GM21447 (cell line): Measurements from ENCODE around the gene DIPK1B.

Experiments used
- ATAC-seq: cut with Tn5 transposase; IDR thresholded peaks from one replicate; pipeline ENCODE4 v1.9.1; 2021; ENCODE audit not compliant: unreplicated experiment

DIPK1B gene

GRCh38 chr9:136673088-136673974 is 39.0 kb upstream of the DIPK1B start:
- no peak for ATAC-seq

DNA sequence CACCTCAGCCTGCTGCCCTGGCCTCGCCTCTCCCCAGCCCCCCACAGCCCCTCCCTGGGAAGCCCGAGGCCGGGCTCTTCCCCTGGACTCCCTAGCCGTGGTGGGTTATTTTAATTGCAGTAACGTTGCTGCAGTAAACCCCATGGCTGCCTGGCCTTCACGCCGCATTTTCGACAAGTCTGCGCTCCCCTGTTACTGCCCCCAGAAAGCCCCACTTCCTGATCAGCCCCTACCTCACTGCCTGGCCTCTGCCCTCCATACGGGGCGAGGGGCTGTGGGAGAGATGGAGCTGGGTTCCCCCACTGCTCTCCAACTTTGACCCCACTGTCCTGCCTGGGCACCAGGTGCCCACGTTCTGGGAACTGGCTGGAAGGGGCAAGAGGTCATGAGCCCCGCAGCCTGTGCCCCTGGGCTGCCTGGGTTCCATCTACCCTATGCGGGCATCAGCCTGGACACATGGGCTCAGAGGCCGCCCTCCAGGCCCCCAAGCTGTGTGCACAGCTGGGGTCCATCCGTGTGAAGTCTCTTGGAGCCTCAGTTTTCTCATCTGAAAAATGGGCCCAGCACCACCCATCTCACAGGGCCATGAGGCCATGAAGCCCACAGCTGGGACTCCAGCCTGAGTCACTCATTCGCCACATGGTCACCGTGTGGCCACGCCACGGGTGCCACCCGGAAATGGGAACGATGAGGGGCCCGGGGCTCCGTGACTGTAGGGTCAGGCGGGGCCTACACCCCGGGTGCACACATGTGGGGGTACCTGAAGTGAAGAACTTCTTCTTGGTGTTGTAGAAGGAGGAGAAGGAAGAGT is 38.2 kb upstream of the DIPK1B start:
- ATAC-seq, result no peak

GRCh38 chr9:136674786-136675349 is 37.5 kb upstream of the DIPK1B start:
- ATAC-seq, result no peak

DNA sequence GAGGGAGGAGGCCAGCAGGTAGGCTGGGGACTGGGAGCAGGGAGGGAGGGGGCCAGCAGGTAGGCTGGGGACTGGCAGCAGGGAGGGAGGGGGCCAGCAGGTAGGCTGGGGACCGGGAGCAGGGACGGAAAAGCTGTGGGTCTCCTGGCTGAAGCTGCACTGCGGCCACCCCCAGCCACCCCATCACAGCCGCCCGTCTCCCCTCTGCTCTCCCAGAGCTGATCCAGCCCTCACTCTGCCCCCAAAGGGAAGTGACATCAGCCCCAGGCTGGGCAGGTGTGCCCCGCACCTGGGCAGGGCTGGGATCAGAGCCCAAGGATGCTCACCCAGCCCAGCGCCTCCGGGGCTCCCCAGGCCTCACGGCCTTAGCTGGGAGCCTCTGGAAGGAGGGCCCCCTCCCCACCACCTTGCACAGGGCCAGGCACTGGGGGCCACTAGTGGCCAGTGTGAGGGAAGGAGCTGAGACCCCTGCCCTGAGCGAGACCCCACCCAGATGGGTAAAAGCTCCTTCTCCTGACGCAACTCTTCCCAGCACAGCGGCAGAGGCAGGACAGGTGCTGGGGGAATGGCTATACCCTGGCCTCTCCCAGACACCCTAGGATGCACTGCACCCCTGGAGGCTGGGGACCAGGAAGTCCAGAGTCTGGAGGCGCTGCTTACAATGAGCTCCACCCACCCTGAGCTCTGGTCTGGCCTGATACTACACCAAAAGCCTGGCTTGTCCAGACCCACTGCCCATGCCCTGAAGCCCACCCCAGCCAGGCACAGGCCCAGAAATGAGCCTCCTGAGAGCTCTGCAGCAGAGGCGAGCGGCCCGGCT is 36.7 kb upstream of the DIPK1B start:
- ATAC-seq, result no peak

DNA sequence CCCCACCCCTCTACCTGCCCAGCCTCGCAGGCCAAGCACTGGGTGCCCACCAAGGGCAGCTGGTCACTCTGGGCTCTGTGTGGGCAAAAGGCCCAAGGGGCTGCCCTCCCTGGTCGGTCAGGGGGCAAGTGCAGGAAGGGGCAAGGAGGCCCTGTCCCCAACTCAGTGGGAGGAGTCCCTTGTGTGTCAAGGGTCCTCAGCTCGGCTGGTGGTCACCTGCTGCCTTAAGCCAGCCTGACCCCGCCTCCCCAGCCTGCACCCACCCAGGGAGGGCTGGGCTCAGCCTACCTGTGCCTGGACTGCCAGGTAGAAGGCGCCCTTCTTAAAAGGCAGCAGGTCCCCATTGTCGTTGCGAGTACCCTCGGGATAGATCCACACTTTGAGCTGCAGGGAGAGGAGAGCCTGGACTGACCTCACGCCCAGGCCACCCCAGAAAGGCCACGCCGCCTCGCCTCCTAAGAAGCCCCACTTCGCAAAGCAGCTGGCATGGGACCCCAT is 36.0 kb upstream of the DIPK1B start:
- ATAC-seq, result no peak

GRCh38 chr9:136676920-136677686 is 35.3 kb upstream of the DIPK1B start:
- ATAC-seq, result no peak

GRCh38 chr9:136678034-136678433 is 34.3 kb upstream of the DIPK1B start:
- no peak for ATAC-seq

- ATAC-seq, result no peak
Observed at GRCh38 chr9:136678624-136679023, 33.7 kb upstream of the DIPK1B start.

GRCh38 chr9:136679431-136679941 is 32.9 kb upstream of the DIPK1B start:
- no peak for ATAC-seq

- no peak for ATAC-seq
Observed at GRCh38 chr9:136681029-136681428, 31.3 kb upstream of the DIPK1B start.

DNA sequence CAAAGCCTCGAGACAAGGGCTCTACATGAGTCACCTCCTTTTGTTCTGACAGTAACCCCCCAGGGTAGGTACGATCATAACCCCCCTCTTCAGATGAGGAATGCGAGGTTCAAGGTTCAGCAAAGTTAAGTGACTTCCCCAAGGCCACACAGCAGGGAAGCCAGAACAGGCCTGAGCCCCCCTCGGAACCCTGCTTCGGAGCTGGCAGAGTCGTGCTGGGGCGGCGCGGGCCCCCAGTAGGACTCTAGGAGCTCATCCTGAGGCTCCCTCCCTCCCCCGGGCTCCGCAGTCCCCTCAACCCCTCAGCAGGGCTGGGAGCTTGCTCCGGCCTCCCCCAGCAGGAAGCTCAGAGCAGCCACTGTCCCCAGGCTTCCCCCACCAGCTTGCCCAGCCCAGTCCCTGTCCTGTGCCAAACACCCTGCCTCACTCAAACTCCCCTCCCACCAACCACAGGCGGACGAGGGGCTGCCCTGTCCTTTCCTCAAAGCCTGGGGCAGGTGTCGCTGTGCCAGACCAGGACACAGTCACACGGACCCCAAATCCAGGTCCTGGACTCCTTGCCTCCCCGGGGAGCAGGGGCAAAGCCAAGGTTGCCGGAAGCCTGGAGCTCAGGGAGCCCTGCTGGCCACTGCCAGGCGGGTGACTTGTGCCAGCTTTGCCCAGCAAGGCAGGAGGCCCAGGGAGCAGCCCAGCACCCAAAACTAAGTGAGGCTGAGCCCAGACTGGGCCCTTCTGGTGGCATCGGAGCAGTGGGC is 30.2 kb upstream of the DIPK1B start:
- ATAC-seq, result no peak

- ATAC-seq, result no peak
Observed at GRCh38 chr9:136682710-136683109, 29.7 kb upstream of the DIPK1B start.

GRCh38 chr9:136683173-136683745 is 29.1 kb upstream of the DIPK1B start:
- ATAC-seq, result no peak

GRCh38 chr9:136683755-136684154 is 28.6 kb upstream of the DIPK1B start:
- no peak for ATAC-seq

DNA sequence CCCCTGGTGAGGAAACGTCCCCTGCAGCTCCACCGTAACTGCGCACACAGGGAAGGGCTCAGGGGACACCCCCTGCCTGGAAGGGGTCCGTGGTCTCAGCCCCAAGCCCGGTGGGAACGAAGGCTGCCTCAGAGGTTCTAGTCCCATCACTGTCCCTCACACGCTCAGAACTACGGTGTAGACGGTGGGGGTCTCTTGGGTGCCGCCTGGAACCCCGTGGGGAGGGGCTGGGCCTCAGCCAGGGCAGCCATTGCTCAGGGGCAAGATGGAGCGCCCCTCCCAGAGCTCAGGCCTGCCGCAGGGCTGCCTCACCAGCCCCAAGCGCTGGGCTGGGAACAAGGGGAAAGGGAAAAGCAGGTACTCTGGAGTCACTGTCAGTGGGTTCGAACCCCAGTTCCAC is 28.0 kb upstream of the DIPK1B start:
- no peak for ATAC-seq

DNA sequence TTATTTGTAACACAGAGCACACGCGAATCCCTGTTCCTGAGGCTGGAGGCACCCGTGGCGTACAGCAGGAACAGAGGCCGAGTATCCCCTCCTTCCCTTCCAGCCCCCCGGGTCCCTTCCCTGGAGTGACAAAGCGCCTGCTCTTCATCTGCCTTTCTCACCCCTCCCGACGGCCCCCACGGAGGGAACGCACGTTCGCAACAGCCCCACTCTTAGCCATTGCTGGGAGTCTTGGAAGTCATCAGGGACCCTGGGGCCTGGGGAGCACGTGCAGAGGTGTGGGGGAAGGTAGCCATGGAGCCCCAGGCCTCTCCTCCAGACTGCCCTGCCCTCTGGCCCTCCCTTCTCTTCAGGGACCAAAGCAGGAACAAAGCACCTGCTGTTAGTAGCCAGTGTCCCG is 27.6 kb upstream of the DIPK1B start:
- no peak for ATAC-seq

DNA sequence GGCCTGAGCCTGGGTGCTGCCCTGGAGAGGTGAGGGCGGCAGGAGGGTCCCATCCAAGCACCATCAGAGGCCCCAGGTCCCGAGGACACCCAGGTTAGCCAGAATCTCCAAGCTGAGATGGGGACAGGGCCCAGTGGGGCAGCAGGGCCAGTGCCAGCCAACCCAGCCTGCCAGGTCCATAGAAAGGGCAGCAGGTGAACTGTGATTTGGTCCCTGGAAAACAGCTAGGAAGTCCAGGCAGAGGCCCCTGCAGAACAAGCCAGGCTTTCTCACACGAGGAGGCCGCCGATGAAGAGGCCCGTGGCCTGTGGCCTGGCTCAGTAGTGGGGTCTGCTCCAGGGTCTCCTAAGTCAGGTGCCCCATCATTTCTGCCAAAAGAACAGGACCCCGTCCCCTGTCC is 27.2 kb upstream of the DIPK1B start:
- ATAC-seq, result no peak

DNA sequence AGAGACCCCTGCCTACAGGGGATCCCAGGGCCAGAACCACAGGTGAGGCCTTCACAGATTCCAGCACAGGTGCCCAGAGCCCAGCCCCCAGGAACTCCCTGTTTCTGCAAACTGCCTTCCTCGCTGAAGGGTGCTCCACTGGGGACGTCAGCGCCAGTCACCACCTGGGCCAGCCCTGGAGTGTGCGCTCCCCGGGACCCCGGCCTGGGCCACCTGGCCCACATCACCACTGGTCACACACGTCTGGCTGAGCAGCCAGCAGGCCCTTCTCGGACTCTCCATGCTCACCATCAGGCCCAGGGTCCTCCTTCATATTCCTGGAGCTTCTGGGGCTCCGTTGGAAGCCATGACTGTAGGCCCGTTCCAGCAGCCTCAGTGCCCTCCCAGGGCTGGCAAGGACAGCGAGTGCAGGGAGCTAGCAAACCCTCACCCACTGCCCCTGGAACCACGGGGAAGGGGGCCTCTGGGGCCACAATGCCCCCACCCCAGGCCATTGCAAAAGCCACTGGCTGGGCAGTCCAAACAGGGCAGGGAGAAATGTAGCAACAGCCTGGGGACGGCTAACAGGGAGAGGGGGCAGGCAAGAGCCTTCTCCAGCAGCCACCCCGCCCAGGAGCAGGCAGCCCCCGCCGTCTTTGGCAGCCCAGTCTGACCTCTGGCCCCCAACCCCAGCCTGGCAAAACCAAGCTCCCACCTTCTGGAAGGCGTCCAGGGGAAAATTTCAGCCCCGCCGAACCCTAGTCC is 26.4 kb upstream of the DIPK1B start:
- no peak for ATAC-seq
